Right atrium auricular region (tissue), 2 donors: ENCODE measurements around the gene ATAT1. TPM values are rescaled to one million over a fixed set of nuclear protein-coding genes. Genes with fewer than 3 reads are reported as not detected.
"Not testable (repeated sequence)": the region's sequence is repeated elsewhere in the genome, so short reads cannot be mapped to it uniquely, and the experiment has no call there.

ENCODE experiments used
- DNase-seq: peaks from one replicate; pipeline ENCODE4 v3.0.0-alpha.2; 2019; ENCODE audit warnings: low spot score
- H3K27ac ChIP-seq, 2 donors: fragments of 200-600 bp; sonication (generic); 1 replicate in 1 of 2; 2 replicates in 1 of 2; pipeline ENCODE4 v1.5.1; 2016 to 2019
- H3K27me3 ChIP-seq, 2 donors: fragments of 200-600 bp; sonication (generic); one replicate each; pipeline versions ENCODE4 v1.5.1 to v1.6.0; 2017 to 2019
- H3K36me3 ChIP-seq: fragments of 200-600 bp; sonication (generic); one replicate; pipeline ENCODE4 v1.5.1; 2016
- H3K4me1 ChIP-seq, 2 donors: fragments of 200-600 bp; sonication (generic); one replicate each; pipeline versions ENCODE4 v1.5.1 to v1.6.0; 2017 to 2019
- H3K4me3 ChIP-seq, 2 donors: fragments of 200-600 bp; sonication (generic); 1 replicate in 1 of 2; 2 replicates in 1 of 2; pipeline ENCODE4 v1.5.1; 2017 to 2019; ENCODE audit warnings: mild to moderate bottlenecking in 1 of 2, moderate library complexity in 1 of 2
- H3K9me3 ChIP-seq, 2 donors: fragments of 200-600 bp; sonication (generic); one replicate each; pipeline ENCODE4 v1.5.1; 2019
- CTCF ChIP-seq, 2 donors: fragments of 200-600 bp; sonication (generic); IDR thresholded peaks; one replicate each; pipeline ENCODE4 v1.5.1; 2019; ENCODE audit warnings: antibody characterized with exemption in 2 of 2
- total RNA-seq, 2 donors: library from RNA; depleted of rRNA; stranded (reverse); fragments of >200 nt; gene quantifications; one replicate each; pipeline ENCODE4 v1.1.0, GENCODE V29; 2016

ATAT1 gene
- total RNA-seq, 2 donors from 2014 or later, result 1.6 to 1.8 TPM

- H3K27ac ChIP-seq, result no peak overlapping the region
- TF ChIP-seq CTCF (IDR thresholded peaks at IDR 0.05), result no peak
- no peak for DNase-seq
- H3K9me3 ChIP-seq, result no peaks in the 10 kb centered on the region
- no peaks in the 10 kb centered on the region for H3K4me1 ChIP-seq
- H3K36me3 ChIP-seq, result peaks cover 97% of the 10 kb centered on the region
- H3K27me3 ChIP-seq, result no peaks in the 10 kb centered on the region
- H3K4me3 ChIP-seq, result no peak overlapping the region
Observed at GRCh38 chr6:30656513-30656912, 29.8 kb downstream of the ATAT1 start.

DNA sequence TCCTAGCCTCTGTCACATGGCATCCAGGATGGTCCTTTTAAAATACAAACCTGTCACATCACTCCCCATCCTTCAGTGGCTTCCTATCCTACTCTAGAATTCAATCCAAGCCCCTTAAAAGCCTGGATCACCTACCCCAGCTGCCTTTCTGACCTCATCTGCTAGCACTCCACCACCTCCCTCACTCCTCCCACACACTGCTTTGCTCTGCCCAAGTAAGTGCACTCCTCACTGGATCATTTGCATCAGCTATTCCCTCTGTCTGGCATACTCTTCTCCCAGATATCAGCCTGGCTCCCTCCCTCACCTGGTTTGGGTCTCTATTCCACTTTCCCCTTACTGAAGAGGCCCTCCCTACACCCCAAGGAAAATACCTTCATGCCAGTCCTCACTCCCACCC, 30.8 kb downstream of the ATAT1 start:
- no peak for DNase-seq
- H3K27me3 ChIP-seq, result no peaks in the 10 kb centered on the region
- no peak overlapping the region for H3K27ac ChIP-seq
- H3K9me3 ChIP-seq, result no peaks in the 10 kb centered on the region
- H3K4me3 ChIP-seq, result no peak overlapping the region
- TF ChIP-seq CTCF (IDR thresholded peaks at IDR 0.05), result no peak
- peaks cover 97% of the 10 kb centered on the region for H3K36me3 ChIP-seq
- no peaks in the 10 kb centered on the region for H3K4me1 ChIP-seq

- not testable (repeated sequence) for H3K9me3 ChIP-seq, H3K4me1 ChIP-seq, H3K4me3 ChIP-seq, H3K27me3 ChIP-seq, DNase-seq, H3K27ac ChIP-seq
- peaks cover 97% of the 10 kb centered on the region for H3K36me3 ChIP-seq
Observed at GRCh38 chr6:30657922-30658321, 31.2 kb downstream of the ATAT1 start.

- Histone ChIP-seq H3K4me1 (no peaks in the 10 kb centered on the region), H3K4me3 (no peak overlapping the region), H3K36me3 (peaks cover 87% of the 10 kb centered on the region), H3K27ac (no peak overlapping the region), H3K27me3 (no peaks in the 10 kb centered on the region), H3K9me3 (no peaks in the 10 kb centered on the region)
- TF ChIP-seq CTCF (IDR thresholded peaks at IDR 0.05), result no peak
- DNase-seq, result no peak
Observed at GRCh38 chr6:30664994-30665767, 38.5 kb downstream of the ATAT1 start.

DNA sequence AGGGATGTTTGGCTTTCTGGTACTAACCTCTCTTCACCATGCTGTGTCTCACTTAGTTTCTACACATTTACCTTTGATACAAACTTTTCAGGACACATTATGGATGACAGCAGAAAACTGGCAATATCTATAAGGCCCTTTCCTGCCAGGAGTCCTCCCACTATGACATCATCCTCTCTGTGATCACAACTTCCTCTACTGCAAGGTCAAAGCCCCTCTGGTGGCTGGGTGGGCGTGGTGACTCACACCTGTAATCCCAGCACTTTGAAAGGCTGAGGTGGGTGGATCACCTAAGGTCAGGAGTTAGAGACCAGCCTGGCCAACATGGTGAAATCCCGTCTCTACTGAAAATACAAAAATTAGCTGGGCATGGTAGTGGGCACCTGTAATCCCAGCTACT, 39.6 kb downstream of the ATAT1 start:
- DNase-seq, H3K4me1 ChIP-seq, H3K27me3 ChIP-seq, H3K27ac ChIP-seq, H3K9me3 ChIP-seq, H3K4me3 ChIP-seq: not testable (repeated sequence)
- peaks cover 81% of the 10 kb centered on the region for H3K36me3 ChIP-seq

DNA sequence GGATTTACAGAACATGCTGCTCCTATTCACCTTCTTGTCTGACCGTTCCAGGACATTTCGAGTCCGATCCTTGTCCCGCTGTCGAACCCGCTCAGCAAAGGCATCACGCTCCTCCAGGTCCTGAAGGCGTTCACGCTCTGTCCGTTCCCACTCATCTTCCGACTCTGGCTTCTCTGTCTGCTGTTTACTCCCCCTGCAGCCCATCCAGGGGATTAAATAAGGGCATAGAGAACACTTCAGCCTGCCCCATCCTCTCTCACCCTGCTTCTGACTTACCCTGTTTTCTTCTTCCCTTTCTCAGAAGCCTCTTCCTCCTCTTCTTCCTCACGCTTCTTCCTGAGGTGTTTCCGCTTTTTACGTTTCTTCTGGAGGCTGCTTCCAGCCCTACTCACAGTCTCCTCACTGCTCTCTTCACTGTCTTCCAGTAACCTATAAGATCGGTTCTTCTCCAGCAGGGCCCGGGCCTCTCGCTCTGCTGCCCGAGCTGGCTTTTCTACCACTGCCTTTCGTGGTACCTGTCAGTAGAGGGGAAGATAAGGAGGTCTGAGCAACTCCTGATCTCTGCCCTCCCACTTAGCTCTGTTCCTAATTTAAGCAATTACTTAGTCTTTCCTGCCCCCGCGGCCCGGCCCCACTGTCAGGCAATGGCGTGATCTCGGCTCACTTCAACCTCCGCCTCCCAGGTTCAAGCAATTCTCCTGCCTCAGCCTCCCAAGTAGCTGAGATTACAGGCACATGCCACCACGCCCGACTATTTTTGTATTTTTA, 44.3 kb downstream of the ATAT1 start:
- Histone ChIP-seq H3K4me3 (no peak overlapping the region), H3K4me1 (peaks cover 0 to 20% of the 10 kb centered on the region in 2 donors), H3K27ac (no peak overlapping the region), H3K9me3 (no peaks in the 10 kb centered on the region), H3K27me3 (no peaks in the 10 kb centered on the region), H3K36me3 (peaks cover 36% of the 10 kb centered on the region)
- no peak for DNase-seq
- TF ChIP-seq CTCF (IDR thresholded peaks at IDR 0.05), result no peak
